SJSA1 (cell line): ENCODE results near the gene TMC5. TPM values are rescaled to one million over a fixed set of nuclear protein-coding genes. Genes with fewer than 3 reads are reported as not detected.

Experiments used
- DNase-seq, 2 experiments: peaks; one replicate each; pipeline ENCODE4 v3.0.0-alpha.2; 2015 to 2020; ENCODE audit warnings: low spot score in 2 of 2, low read depth in 1 of 2
- H3K27ac ChIP-seq: fragments of 250-450 bp; sonication (Bioruptor Pico); 2 replicates; pipeline ENCODE4 v1.5.1; 2020; ENCODE audit warnings: mild to moderate bottlenecking, moderate library complexity
- H3K27me3 ChIP-seq: fragments of 250-450 bp; sonication (Bioruptor Pico); replicated peaks from 2 replicates; pipeline ENCODE4 v1.5.1; 2020; ENCODE audit warnings: mild to moderate bottlenecking, moderate library complexity
- H3K36me3 ChIP-seq: fragments of 250-450 bp; sonication (Bioruptor Pico); 2 replicates; pipeline ENCODE4 v1.5.1; 2020; ENCODE audit warnings: mild to moderate bottlenecking
- H3K4me1 ChIP-seq: fragments of 250-450 bp; sonication (Bioruptor Pico); replicated peaks from 2 replicates; pipeline ENCODE4 v1.6.1; 2021; ENCODE audit warnings: mild to moderate bottlenecking
- H3K4me3 ChIP-seq: fragments of 250-450 bp; sonication (Bioruptor Pico); 2 replicates; pipeline ENCODE4 v1.5.1; 2020; ENCODE audit warnings: mild to moderate bottlenecking
- H3K9me3 ChIP-seq: fragments of 250-450 bp; sonication (Bioruptor Pico); replicated peaks from 2 replicates; pipeline ENCODE4 v1.5.1; 2020; ENCODE audit warnings: mild to moderate bottlenecking
- total RNA-seq: library from RNA; depleted of rRNA; stranded (reverse); fragments of >200 nt; shearing (Covaris generic); gene quantifications from 2 replicates; pipeline ENCODE4 v1.2.3, GENCODE V29; 2014

The TMC5 gene
- total RNA-seq, 1 experiment from 2014 or later: not detected

DNA sequence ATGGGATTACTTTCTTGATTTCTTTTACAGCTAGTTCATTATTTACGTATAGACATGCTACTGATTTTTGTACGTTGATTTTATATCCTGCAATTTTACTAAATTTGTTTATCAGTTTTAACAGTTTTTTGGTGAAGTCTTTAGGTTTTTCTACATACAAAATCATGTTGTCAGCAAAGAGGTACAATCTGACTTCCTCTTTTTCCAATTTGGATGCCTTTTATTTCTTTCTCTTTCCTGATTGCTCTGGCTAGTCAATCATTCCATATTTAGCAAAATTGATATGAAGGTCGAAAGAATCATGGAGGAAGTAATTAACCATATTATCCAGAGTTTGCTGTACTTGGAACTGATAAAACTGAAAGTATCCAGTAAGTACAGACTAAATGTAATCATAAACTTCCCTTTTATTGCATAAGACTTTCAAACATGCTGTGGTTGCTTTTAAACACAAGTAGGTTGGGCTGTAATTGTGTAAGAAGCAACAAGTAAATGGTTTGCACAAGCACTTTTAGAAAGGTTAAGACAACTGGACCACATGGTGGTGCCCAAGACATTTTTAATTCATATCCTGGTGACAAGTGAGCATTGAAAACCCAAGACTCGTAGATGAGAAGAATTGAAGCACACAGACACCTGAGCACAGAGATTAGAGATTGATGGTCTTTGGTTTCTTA, 95.8 kb downstream of the TMC5 start:
- no peak overlapping the region for H3K27ac ChIP-seq
- no peak overlapping the region for H3K4me3 ChIP-seq
- no peak for DNase-seq
- no peaks in the 10 kb centered on the region for H3K9me3 ChIP-seq
- peaks cover 13% of the 10 kb centered on the region for H3K4me1 ChIP-seq
- H3K36me3 ChIP-seq: peaks cover 30% of the 10 kb centered on the region
- H3K27me3 ChIP-seq: no peaks in the 10 kb centered on the region

DNA sequence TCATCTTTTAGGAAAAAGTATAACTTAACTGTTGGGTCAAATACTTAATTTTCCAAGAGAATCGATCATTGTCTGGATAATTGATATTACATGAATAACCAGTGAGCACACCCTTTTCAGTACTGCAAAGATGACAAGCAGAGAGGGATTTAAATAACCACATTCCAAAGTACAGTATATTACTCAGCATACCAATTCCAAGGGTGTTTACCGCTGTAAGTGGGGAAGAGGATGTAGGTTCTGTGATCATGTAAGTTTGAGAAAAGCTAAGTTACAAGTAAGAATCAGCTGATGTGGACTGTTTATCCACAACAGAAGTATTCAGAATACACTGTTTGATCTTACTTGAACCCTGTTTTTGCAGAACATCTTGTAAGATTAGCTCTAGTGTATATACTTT, 98.1 kb downstream of the TMC5 start:
- Histone ChIP-seq H3K4me3 (no peak overlapping the region), H3K27me3 (no peaks in the 10 kb centered on the region), H3K9me3 (no peaks in the 10 kb centered on the region), H3K36me3 (peaks cover 30% of the 10 kb centered on the region), H3K27ac (no peak overlapping the region), H3K4me1 (peaks cover 15% of the 10 kb centered on the region)
- no peak for DNase-seq

DNA sequence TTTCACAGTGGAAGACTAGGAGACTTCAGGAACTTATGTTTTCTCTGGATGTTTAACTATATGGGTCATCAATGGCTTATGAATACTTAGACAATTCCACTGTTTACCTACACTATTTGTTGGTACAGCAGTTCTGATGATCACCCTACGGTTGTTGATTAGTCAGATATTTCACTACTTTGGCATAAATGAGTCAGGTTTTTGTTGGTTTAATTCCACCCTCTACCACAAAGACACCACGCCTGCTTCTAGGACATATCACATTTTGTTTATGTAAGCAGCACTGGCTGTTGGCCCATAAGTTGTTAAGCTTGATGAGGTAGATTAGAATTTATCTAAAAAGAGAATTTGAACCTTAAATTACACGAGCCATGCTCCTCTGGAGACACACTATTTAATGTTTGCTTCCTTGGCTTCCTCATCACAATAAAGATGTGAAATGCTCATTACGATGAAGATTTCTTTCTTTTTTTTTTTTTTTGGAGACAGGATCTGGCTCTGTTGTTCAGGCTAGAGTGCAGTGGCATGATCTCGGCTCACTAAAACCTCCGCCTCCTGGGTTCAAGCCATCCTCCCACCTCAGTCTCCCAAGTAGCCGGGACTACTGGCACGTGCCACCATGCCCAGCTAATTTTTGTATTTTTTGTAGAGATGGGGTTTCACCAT, 99.9 kb downstream of the TMC5 start:
- H3K27ac ChIP-seq: no peak overlapping the region
- no peaks in the 10 kb centered on the region for H3K9me3 ChIP-seq
- peak; percentile 50 to 51 for DNase-seq
- H3K4me1 ChIP-seq: peaks cover 23% of the 10 kb centered on the region
- H3K4me3 ChIP-seq: no peak overlapping the region
- peaks cover 30% of the 10 kb centered on the region for H3K36me3 ChIP-seq
- no peaks in the 10 kb centered on the region for H3K27me3 ChIP-seq

DNA sequence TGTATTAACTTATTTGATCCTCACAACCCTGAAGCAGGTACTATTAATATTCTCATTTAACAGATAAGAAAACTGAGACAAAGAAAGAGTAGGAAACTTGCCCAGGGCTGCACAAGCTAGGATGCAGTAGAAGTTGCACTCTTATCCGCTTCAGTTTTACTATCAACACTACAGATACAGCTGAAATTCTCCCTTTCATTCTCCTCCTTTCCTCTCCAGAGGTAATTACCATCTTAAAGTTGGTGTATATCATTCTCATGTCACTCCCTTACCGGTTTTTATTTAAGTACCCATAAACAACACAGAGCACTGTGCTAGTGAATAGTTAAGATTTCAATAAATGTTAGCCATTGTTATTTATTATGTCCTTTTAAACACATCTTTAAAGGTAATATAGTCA, 100.7 kb downstream of the TMC5 start:
- peaks cover 23% of the 10 kb centered on the region for H3K4me1 ChIP-seq
- no peak overlapping the region for H3K4me3 ChIP-seq
- no peaks in the 10 kb centered on the region for H3K27me3 ChIP-seq
- DNase-seq: no peak
- no peaks in the 10 kb centered on the region for H3K9me3 ChIP-seq
- H3K27ac ChIP-seq: no peak overlapping the region
- H3K36me3 ChIP-seq: peaks cover 27% of the 10 kb centered on the region

DNA sequence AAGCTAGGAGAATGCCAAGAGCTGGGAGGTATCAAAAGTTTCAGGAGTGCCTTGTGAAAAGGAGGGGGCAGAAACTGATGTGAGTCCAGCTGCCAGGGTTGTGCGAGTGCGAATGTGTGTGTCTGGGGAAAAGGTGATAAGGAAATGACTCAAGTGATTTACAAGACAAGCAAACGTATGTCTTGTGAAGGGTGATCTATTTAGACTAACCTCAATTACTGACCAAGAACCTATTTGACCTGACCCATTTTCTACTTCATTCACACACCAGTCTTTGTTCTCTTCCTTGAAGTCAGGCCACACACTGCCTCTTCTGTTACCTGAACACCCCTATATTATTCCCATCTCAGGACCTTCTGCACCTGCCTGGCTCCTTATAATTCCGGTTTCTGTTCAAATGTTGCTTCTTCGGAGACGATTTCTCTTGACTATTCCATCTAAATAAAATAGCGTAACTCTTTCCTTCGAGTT, 103.2 kb downstream of the TMC5 start:
- Histone ChIP-seq H3K27ac (no peak overlapping the region), H3K9me3 (no peaks in the 10 kb centered on the region), H3K36me3 (peaks cover 18% of the 10 kb centered on the region), H3K27me3 (no peaks in the 10 kb centered on the region), H3K4me1 (peaks cover 32% of the 10 kb centered on the region), H3K4me3 (peak overlapping the region; percentile 64)
- peak in 1 of 2 experiments; percentile 3 for DNase-seq

DNA sequence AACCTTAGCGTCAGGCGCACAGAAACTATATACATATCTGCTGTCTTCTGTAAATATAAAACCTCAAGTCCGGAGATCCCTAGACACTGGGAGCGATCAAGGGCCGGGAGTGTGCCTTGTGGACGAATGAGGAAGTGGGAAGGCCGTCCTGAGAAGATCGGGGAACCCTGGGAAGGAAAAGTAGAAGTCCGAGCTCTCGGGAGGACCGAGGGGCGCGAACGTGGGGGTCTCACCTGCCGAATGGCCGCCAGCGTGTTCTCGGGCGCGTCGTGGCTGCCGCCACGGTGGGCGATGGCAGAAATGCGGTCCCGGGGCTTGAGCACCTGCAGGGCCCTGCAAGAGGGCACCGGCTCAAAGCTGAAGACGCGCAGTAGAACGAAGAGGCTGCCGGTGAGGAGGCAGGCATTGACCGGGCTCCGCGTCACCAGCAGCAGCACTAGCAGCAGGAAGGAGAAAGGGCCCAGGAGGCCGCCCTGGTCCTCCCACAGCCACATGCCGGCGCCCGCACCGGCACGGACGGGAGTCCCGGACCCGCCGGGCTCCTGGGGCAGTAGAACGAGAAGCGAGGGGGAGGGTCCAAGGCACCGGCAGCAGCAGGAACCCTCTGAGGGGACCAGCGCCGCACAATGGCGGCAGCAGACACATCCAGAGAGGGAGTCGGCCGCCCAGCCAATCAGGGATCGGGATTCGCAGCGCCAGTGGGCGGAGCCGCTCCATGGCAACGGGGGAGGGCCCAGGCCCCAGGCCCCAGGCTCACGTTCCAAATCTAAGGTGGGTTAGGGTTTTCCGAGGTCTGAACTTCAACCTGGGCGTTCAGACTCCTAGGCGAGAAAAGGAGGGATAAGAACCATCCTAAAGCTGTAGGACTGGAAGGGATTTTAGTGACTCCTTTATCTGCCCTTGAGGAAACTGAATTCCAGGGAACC, 104.1 kb downstream of the TMC5 start, which contains the start of gene GDE1:
TSS of gene GDE1 (minus strand) at position 628 of the 926 bp plus-strand sequence. CDS start at position 494, 134 bp downstream.
- peak; percentile 90 to 92 for DNase-seq
- no peaks in the 10 kb centered on the region for H3K9me3 ChIP-seq
- H3K27ac ChIP-seq: no peak within 1 kb of the TSS
- H3K4me3 ChIP-seq: peak within 1 kb of the TSS; percentile 64
- H3K36me3 ChIP-seq: peaks cover 9% of the 10 kb centered on the region
- no peaks in the 10 kb centered on the region for H3K27me3 ChIP-seq
- H3K4me1 ChIP-seq: peaks cover 31% of the 10 kb centered on the region

DNA sequence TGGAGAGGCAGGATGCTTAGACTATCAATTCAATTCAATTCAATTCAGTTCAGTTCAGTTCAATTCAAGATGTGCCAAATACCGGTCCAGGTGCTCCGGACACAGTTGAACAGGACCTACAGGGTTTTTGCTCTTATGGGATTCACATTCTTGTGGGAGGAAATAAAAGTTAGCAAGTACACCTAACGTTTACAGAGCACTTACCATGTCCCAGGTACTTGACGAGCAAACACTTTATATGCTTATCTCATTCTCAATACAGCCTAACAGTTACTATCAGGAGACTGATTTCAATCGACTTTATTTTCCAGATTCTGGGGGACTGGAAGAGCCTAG, 104.7 kb downstream of the TMC5 start:
- Histone ChIP-seq H3K27ac (no peak overlapping the region), H3K4me3 (peak overlapping the region; percentile 64)

DNA sequence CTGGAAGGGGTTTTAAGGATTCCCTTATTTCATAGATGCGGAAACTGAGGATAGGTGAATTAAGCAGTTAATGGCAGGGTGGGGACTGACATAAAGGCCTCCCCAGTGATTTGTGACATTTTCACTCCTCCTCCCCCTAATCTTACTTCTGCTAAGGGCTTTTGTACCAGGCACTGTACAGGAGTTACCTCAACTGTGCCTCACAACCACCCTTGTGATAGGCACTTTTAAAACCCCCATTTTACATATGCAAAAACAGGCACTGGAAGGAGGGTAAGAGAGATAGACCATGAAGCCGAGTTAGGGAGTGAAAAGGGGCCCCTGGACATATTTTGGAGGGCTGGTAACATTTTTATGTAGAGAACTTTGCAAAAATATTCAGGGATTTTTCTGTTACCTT, 105.1 kb downstream of the TMC5 start:
- H3K9me3 ChIP-seq: no peaks in the 10 kb centered on the region
- peaks cover 7% of the 10 kb centered on the region for H3K36me3 ChIP-seq
- no peak for DNase-seq
- no peak overlapping the region for H3K27ac ChIP-seq
- H3K27me3 ChIP-seq: no peaks in the 10 kb centered on the region
- H3K4me3 ChIP-seq: no peak overlapping the region; the same call in 1 of the 2 replicates
- peaks cover 22% of the 10 kb centered on the region for H3K4me1 ChIP-seq

More for the DNA sequence above, 104.7 kb downstream of the TMC5 start:
- Histone ChIP-seq H3K27me3 (no peaks in the 10 kb centered on the region), H3K36me3 (peaks cover 4% of the 10 kb centered on the region), H3K9me3 (no peaks in the 10 kb centered on the region), H3K4me1 (peaks cover 26% of the 10 kb centered on the region)
- no peak for DNase-seq

DNA sequence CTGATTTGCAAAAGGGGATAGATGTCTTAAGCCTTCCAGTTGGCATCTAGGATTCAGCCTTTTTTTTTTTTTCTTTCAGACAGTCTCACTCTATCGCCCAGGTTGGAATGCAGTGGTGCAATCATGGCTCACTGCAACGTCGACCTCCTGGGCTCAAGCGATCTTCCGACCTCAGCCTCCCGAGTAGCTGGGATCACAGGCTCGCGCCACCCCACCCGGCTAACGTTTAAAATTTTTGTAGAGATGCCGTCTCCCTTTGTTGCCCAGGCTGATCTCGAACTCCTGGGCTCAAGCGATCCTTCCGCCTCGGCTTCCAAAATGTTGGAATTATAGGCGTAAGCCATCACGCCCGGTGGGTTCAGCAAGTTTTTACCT, 105.5 kb downstream of the TMC5 start:
- DNase-seq: no peak
- Histone ChIP-seq H3K36me3 (peaks cover 11% of the 10 kb centered on the region), H3K9me3 (no peaks in the 10 kb centered on the region), H3K27ac (0 out of 2 replicates have a peak overlapping the region, but pooled peaks have one; percentile 7), H3K4me3 (peak overlapping the region; percentile 71), H3K4me1 (peaks cover 21% of the 10 kb centered on the region), H3K27me3 (no peaks in the 10 kb centered on the region)

DNA sequence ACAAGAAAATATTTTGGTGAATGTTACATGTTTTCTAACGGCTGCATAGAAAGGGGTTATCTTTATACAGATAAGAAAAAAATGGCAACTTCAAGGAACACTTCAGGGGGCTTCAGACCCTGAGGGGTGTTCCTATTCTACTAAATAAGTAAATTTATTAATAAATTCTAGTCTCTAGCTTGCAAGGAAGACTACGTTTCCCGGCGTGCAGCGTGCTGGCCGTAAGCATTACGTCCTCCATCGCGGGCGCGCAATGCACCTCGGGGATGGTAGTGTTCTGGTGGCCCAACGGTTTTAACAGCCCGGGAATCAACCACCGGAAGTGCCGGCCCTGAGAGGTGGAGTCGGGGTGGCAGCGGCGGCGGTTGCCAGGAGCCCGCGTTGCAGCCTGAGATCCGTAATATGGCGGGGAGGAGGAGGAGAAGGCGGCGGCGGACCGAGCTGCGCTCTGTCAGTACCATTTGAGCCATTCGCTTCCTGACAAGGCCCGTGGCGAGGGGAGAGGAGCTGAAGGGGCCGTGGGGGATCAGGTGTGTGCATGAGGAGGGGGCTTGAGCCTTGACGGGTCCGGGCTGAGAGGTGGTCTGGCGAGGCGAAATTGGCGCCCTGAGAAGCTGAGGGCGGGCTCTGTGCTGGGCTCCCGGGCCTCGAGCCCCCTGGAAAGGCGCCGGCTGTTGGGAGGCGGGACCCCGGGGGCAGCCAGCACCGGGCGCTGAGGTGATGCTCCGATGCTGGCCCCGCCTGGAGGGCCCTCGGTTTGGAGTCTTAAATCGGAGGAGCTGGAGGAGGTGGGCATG, 106.1 kb downstream of the TMC5 start, which contains the start of gene CCP110:
TSS of gene CCP110 (plus strand) at position 384 of the 797 bp plus-strand sequence. CDS start 3,940 bp downstream, outside the sequence.
- DNase-seq: peak; percentile 82 to 97
- H3K4me3 ChIP-seq: peak within 1 kb of the TSS; percentile 71
- peaks cover 17% of the 10 kb centered on the region for H3K36me3 ChIP-seq
- no peaks in the 10 kb centered on the region for H3K9me3 ChIP-seq
- no peaks in the 10 kb centered on the region for H3K27me3 ChIP-seq
- H3K4me1 ChIP-seq: peaks cover 21% of the 10 kb centered on the region
- peak within 1 kb of the TSS; percentile 72 for H3K27ac ChIP-seq

DNA sequence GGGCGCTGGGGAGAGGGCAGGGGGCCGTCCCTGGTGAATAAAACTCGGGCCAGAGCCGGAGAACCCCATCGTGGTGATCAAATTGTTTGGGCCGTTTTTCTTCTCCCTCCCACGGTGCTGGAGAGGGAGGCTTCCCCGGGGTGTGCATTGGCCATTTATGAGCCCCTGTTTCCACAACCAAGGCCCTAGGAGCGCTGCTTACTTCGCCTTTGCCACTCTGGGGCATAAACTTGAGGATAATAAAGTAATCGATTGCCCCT, 106.6 kb downstream of the TMC5 start:
- Histone ChIP-seq H3K36me3 (peaks cover 22% of the 10 kb centered on the region), H3K4me3 (peak overlapping the region; percentile 71), H3K9me3 (no peaks in the 10 kb centered on the region), H3K27ac (peak overlapping the region; percentile 72), H3K27me3 (no peaks in the 10 kb centered on the region), H3K4me1 (peaks cover 21% of the 10 kb centered on the region)
- DNase-seq: peak in 1 of 2 experiments; percentile 33

DNA sequence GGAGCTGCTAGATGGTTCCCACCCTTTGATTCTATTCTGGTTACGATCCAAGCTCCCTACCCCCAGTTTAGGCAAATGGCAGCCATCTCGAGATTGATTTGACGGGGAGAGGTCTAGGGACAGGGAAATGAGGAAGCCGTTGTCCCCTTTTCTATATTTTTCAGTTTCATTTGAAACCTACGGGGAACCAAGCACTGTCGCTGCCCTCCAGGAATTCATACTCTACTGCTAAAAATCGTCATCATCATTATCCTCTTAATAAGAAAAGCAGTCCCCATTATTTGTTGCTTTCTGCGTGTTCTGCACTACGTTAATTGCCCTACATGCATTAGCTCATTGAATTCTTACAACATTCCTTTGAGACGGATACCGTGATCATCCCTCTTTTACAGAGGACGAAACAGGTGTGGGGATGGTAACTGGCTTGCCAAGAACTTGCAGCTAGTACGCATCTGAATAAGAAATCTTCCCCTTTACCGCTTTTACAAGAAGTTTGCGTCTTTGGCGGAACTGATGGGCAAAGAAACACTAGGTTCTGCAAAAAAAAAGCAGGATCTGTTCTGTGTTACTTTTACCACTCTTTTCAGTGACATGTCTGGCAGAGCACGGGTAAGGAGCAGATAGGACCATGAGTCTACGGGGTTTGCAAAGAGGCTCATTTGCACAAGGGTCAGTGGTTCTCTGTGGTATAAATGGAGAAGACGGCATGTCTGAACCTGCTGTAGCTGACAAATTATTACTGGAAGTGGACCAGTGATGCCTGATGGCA, 107.1 kb downstream of the TMC5 start:
- Histone ChIP-seq H3K27ac (peak overlapping the region; percentile 72), H3K27me3 (no peaks in the 10 kb centered on the region), H3K9me3 (no peaks in the 10 kb centered on the region), H3K36me3 (peaks cover 24% of the 10 kb centered on the region), H3K4me3 (peak overlapping the region; percentile 71), H3K4me1 (peaks cover 21% of the 10 kb centered on the region)
- peak in 1 of 2 experiments; percentile 34 for DNase-seq
